ENCODE measurements around the gene PLXNA2.

The PLXNA2 gene

GRCh38 chr1:208015255-208015654 lies 228.9 kb downstream of the PLXNA2 start:
- no peak for DNase-seq (ENCODE audit: low read depth)

- DNase-seq (ENCODE audit: low read depth): no peak
Measured at GRCh38 chr1:208013210-208013609, 231.0 kb downstream of the PLXNA2 start.

GRCh38 chr1:208012721-208013120 lies 231.5 kb downstream of the PLXNA2 start:
- DNase-seq (ENCODE audit: low read depth): no peak

GRCh38 chr1:208010487-208011071 lies 233.6 kb downstream of the PLXNA2 start:
- no peak for DNase-seq (ENCODE audit: low read depth)

- no peak for DNase-seq (ENCODE audit: low read depth)
Measured at GRCh38 chr1:208009706-208010444, 234.3 kb downstream of the PLXNA2 start.

- DNase-seq (ENCODE audit: low read depth): no peak
Measured at GRCh38 chr1:208009303-208009702, 234.9 kb downstream of the PLXNA2 start.

- DNase-seq (ENCODE audit: low read depth): no peak
Measured at GRCh38 chr1:208008534-208008933, 235.7 kb downstream of the PLXNA2 start.

GRCh38 chr1:208007938-208008342 lies 236.2 kb downstream of the PLXNA2 start:
- DNase-seq (ENCODE audit: low read depth): no peak

- DNase-seq (ENCODE audit: low read depth): no peak
Measured at GRCh38 chr1:208007319-208007937, 236.8 kb downstream of the PLXNA2 start.

- no peak for DNase-seq (ENCODE audit: low read depth)
Measured at GRCh38 chr1:208006258-208006920, 237.8 kb downstream of the PLXNA2 start.

- no peak for DNase-seq (ENCODE audit: low read depth)
Measured at GRCh38 chr1:208004851-208005250, 239.3 kb downstream of the PLXNA2 start.

GRCh38 chr1:208003241-208003640 lies 240.9 kb downstream of the PLXNA2 start:
- no peak for DNase-seq (ENCODE audit: low read depth)

- DNase-seq (ENCODE audit: low read depth): no peak
Measured at GRCh38 chr1:208002672-208003071, 241.5 kb downstream of the PLXNA2 start.

GRCh38 chr1:208002078-208002477 lies 242.1 kb downstream of the PLXNA2 start:
- DNase-seq (ENCODE audit: low read depth): no peak

- no peak for DNase-seq (ENCODE audit: low read depth)
Measured at GRCh38 chr1:208000504-208000903, 243.7 kb downstream of the PLXNA2 start.

- no peak for DNase-seq (ENCODE audit: low read depth)
Measured at GRCh38 chr1:207999972-208000371, 244.2 kb downstream of the PLXNA2 start.

GRCh38 chr1:207999274-207999915 lies 244.8 kb downstream of the PLXNA2 start:
- no peak for DNase-seq (ENCODE audit: low read depth)

- no peak for DNase-seq (ENCODE audit: low read depth)
Measured at GRCh38 chr1:207998691-207999090, 245.5 kb downstream of the PLXNA2 start.

GRCh38 chr1:207997486-207998268 lies 246.5 kb downstream of the PLXNA2 start:
- DNase-seq (ENCODE audit: low read depth): peak; percentile 24

- no peak for DNase-seq (ENCODE audit: low read depth)
Measured at GRCh38 chr1:207996636-207997035, 247.5 kb downstream of the PLXNA2 start.

GRCh38 chr1:207995576-207995975 lies 248.6 kb downstream of the PLXNA2 start:
- no peak for DNase-seq (ENCODE audit: low read depth)
